ENCODE data around the gene ZNF831. TPM values are rescaled to one million over a fixed set of nuclear protein-coding genes. Genes with fewer than 3 reads are reported as not detected.

The ZNF831 gene
- total RNA-seq, 1 experiment from 2014 or later, result 0.15 TPM

DNA sequence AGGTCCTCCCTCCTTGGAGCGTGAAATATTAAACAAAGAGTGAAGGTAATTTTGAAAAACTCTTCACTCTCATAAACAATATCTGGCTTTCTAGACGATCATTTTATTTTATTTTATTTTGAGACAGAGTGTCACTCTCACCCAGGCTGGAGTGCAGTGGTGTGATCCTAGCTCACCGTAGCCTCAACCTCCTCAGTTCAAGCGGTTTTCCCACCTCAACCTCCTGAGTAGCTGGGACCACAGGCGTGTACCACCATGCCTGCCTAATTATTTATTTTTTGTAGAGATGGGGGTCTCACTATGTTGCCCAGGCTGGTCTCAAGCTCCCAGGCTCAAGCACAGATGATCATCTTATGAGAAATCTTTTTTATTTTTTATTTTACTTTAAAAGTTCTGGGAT, 16.4 kb downstream of the ZNF831 start:
- intact Hi-C loops (cut with micrococcal nuclease), result no loop called here
- no peaks in the 10 kb centered on the region for H3K79me2 ChIP-seq (ENCODE audit: insufficient read depth, low read length)
- no peak overlapping the region for H3K4me3 ChIP-seq (replicated peaks in 1 of 2; ENCODE audit: low read depth in 1 of 2, low read length in 2 of 2)
- CTCF ChIA-PET, result no interaction called here
- BruUV-seq (replicated peaks), result no TSS peak
- no peaks in the 10 kb centered on the region for H3K4me1 ChIP-seq (ENCODE audit: control insufficient read depth in 1 of 2, insufficient read depth in 2 of 2, low read length in 2 of 2)
- DNase-seq (ENCODE audit: low read depth, low spot score), result no peak
- RAD21 ChIA-PET (ENCODE audit: low non-redundant PET in 1 of 2, low total read pairs in 2 of 2, uncharacterized antibody in 2 of 2, unreplicated experiment in 2 of 2), result no interaction called here
- H3K9ac ChIP-seq (ENCODE audit: low read length), result no peak overlapping the region
- ATAC-seq, result no peak
- H3K27me3 ChIP-seq (ENCODE audit: insufficient read depth, low read length), result 0 out of 2 replicates have a peak, but pooled peaks cover 11% of the 10 kb centered on the region
- H3K36me3 ChIP-seq (ENCODE audit: control insufficient read depth in 1 of 2, insufficient read depth in 2 of 2, low read length in 2 of 2), result no peaks in the 10 kb centered on the region
- no peak overlapping the region for H2AFZ ChIP-seq (ENCODE audit: low read depth, low read length, poor library complexity, severe bottlenecking)
- H3K27ac ChIP-seq (ENCODE audit: low read depth, low read length), result no peak overlapping the region
- H3K9me2 ChIP-seq (ENCODE audit: insufficient read depth), result no peaks in the 10 kb centered on the region
- H4K20me1 ChIP-seq (ENCODE audit: insufficient read depth), result no peaks in the 10 kb centered on the region
- H3K9me3 ChIP-seq (ENCODE audit: control insufficient read depth in 1 of 2, insufficient read depth in 1 of 2, low read depth in 1 of 2, low read length in 2 of 2), result no peaks in the 10 kb centered on the region
- POLR2A ChIA-PET, result no interaction called here
- no peak overlapping the region for H3K4me2 ChIP-seq (ENCODE audit: low read length)
- TF ChIP-seq CEBPB (IDR thresholded peaks at IDR 0.05; ENCODE audit: low read depth) (no peak), CBX3 (IDR thresholded peaks at IDR 0.05; ENCODE audit: low read depth) (no peak), FOSL1 (IDR thresholded peaks at IDR 0.05; ENCODE audit: low read depth) (no peak), POLR2A (IDR thresholded peaks at IDR 0.05; ENCODE audit: borderline replicate concordance, extremely low read depth, insufficient read depth, insufficient read length) (no peak), JUND (IDR thresholded peaks at IDR 0.05) (no peak), SRF (IDR thresholded peaks at IDR 0.05; ENCODE audit: low read depth) (no peak), EZH2 (IDR thresholded peaks at IDR 0.05) (no peak), SIN3A (IDR thresholded peaks at IDR 0.05; ENCODE audit: low read depth) (no peak), ZFX (IDR thresholded peaks at IDR 0.05) (no peak), YY1 (IDR thresholded peaks at IDR 0.05; ENCODE audit: extremely low read depth, insufficient replicate concordance, low read depth, low read length) (no peak), EGR1 (IDR thresholded peaks at IDR 0.05; ENCODE audit: low read depth) (no peak), ELF1 (IDR thresholded peaks at IDR 0.05; ENCODE audit: borderline replicate concordance, low read depth) (no peak), SP1 (IDR thresholded peaks at IDR 0.05; ENCODE audit: low read depth) (no peak), TCF7L2 (IDR thresholded peaks at IDR 0.05; ENCODE audit: borderline replicate concordance, extremely low read depth, insufficient read depth, insufficient read length) (no peak)
- TF ChIP-seq, protein P1, sequence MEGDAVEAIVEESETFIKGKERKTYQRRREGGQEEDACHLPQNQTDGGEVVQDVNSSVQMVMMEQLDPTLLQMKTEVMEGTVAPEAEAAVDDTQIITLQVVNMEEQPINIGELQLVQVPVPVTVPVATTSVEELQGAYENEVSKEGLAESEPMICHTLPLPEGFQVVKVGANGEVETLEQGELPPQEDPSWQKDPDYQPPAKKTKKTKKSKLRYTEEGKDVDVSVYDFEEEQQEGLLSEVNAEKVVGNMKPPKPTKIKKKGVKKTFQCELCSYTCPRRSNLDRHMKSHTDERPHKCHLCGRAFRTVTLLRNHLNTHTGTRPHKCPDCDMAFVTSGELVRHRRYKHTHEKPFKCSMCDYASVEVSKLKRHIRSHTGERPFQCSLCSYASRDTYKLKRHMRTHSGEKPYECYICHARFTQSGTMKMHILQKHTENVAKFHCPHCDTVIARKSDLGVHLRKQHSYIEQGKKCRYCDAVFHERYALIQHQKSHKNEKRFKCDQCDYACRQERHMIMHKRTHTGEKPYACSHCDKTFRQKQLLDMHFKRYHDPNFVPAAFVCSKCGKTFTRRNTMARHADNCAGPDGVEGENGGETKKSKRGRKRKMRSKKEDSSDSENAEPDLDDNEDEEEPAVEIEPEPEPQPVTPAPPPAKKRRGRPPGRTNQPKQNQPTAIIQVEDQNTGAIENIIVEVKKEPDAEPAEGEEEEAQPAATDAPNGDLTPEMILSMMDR (IDR thresholded peaks at IDR 0.05 in 2 of 3, conservative IDR thresholded peaks at IDR 0.05 in 1 of 3; ENCODE audit: borderline replicate concordance in 1 of 3, insufficient read depth in 1 of 3, low read depth in 2 of 3, low read length in 2 of 3), result no peak
- TF ChIP-seq, protein P2, sequence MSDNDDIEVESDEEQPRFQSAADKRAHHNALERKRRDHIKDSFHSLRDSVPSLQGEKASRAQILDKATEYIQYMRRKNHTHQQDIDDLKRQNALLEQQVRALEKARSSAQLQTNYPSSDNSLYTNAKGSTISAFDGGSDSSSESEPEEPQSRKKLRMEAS (IDR thresholded peaks at IDR 0.05), result no peak
